Stimulated activated CD4-positive, alpha-beta T cell treated with anti-CD3 and anti-CD28 coated beads, Interleukin-1b, Interleukin-23, amount 100 ng/mL, for 1 hour (primary cell): ENCODE measurements around the gene PTRH1.
A peak's percentile ranks its signal among the peaks of the same experiment; 100 is the strongest.

Experiments
- DNase-seq, 2 donors: peaks; one replicate each; pipeline ENCODE4 v3.0.0-alpha.2; 2020; ENCODE audit warnings: low read depth in 2 of 2

Gene PTRH1

DNA sequence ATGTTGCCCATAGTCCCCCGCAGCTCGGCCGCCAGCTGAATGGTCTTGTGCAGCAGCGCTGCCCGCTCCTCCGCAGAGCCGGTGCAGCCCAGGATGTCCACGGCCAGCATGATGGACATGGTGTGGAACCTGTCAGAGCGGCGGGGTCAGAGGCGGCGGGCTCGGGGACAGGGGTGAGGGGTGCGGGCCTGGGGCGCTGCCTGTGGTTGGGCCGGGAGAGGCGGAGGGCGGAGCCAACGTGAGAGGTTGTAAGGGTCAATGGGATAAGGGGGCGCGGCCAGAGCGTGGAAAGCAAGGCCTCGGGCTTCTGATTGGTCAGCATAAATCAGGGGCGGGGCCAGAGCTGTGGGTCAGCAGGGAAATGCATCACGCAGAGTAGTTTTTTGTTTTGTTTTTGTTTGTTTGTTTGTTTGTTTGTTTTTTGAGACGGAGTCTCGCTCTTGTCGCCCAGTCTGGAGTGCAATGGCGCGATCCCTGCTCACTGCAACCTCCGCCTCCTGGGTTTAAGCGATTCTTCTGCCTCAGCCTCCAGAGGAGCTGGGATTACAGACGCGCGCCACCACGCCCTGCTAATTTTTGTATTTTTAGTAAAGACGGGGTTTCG is 26.5 kb upstream of the PTRH1 start:
- DNase-seq = no peak

DNA sequence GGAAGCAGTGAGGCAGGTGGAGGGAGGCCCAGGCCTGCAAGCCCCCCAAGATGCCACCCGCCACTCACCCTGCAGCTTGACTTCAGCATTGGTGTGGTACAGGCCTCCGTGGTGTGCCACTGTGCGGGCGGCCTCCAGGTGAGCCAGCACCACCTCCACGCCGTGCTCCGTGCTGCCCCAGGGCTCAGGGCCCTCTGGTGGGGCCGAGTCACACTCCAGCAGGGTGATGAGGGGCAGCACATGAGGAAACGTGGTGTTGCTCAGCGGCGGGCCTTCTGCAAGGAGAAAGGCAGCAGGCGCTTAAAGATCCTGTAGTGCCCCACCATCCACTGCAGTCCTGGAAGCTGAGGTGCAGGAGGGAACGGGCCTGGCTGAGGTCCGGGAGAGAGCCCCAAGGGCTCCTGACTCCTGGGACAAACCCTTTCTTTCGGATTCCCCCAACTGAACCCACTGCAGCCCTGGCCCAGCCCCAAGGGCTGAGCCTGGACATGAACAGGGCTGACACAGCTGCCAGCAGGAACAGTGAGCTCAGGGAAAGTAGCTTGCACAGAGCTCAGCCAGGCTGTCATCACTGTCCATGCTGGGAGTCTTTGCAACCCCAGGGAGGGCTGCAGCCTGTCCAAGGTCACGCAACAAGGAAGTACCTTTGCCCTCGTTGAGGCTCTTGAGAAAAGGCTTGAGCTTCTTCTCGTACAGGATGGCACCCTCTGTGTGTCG is 24.3 kb upstream of the PTRH1 start:
- DNase-seq = no peak

DNA sequence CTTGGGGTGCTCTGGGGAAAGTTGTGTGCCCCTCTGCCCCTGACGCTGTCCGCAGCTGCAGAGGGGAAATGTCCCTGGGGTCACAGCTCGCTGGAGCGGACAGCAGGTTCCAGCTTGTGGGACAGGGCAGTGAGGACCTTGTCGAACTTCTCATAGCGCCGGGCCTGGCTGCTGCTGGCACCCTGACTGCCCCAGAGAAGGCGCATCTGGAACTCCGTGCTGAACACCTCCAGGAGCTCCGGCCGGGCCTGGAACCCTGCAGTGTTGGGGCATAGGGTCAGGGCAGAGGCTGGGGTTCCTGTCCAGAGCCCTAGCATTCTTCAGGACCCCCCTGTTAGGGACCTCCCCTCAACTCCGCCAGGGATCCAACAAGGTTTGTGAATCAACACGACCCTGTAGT is 23.2 kb upstream of the PTRH1 start:
- no peak for DNase-seq

DNA sequence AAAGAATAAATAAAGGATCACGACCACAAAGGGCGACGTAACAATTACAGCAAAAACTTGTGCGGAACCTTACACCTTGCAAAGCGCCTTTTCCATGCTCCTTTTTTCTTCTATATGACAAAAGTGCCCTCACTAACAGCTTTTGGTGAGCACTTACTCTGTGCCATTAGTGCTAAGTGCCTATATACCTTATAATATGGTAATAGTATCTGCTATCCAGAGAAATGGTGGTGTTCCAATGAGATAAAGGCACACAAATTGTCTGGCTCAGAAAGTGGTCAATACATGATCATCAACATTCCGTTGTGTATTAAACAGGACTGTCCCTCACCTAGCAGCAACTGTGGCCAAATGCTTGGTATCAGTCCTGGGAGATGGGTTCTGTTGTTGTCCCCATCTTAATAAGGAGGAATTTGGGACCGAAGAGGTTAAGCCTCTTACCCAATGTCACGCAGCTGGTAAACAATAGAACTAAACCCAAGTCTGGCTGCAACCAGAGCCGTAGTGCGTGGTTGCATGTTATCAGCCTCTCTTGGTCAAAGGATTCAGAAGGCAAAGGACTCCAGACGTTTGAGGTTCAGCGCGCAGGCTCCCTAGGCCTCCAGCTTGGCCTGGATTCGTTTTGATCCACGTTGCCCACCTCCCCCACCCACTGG is 20.2 kb upstream of the PTRH1 start:
- DNase-seq = no peak

DNA sequence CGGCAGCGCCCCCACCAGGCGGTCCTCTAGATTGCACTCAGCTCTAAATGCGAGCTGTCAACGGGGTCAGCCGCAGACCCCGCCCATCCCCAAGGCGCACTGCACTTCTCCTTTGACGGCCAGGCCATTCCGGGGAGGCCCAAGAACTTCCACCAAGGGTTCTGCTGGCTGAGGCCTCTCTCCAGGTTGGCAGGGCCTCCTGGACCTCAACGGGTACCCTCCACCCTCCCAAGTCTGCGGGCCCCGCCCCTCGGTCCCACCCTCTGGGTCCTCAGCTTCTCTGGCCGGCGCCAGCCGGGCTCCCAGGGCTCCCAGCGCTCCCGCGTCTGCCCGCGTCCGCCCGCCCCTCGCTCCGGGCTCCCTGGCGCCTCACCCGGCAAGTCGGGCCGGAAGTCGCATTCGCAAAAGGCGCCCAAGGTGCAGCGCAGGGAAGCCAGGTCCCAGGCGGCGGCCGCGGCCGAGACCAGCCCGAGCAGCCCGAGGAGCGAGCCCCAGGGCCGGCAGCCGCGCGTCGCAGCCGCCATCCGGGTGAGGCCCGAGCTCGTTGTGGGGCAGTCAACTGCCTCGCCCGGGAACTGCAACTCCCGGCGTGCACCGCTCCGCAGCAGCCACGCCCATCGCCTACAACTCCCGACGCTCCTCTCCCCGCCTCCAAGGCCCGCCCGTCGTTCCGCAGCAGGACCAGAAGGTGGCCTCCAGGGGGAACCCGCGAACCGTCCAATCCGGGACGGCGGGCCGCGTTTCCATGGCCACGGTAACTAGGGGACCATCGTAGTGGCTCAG is 19.5 kb upstream of the PTRH1 start, which contains the start of gene TOR2A:
TOR2A (minus strand) TSS at position 548 of the 783 bp plus-strand sequence; CDS start at position 524, 24 bp downstream.
- peak; percentile 93 to 95 for DNase-seq

DNA sequence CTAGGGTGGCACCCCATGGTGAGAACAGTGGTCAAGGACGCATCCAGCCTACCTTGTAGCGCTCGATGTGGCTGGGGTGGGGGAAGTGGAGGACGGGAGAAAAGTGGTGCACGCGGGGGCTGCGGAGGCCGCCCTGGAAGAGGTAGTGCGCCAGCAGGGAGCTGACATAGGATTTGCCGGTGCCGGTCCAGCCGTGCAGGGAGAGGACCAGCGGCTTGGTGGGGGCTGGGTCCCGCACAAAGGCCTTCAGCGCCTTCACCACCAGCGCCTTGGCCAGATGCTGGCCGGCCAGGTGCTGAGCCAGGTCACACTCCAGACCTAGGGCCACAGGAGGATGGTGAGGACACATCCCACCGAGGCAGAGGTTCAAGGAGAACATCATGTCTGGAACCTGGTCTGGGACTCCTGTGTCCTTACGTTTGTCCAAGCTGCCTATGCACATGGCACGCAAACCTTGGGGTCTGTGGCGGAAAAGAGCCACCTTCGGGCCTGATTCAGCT is 18.8 kb upstream of the PTRH1 start:
- DNase-seq = no peak

DNA sequence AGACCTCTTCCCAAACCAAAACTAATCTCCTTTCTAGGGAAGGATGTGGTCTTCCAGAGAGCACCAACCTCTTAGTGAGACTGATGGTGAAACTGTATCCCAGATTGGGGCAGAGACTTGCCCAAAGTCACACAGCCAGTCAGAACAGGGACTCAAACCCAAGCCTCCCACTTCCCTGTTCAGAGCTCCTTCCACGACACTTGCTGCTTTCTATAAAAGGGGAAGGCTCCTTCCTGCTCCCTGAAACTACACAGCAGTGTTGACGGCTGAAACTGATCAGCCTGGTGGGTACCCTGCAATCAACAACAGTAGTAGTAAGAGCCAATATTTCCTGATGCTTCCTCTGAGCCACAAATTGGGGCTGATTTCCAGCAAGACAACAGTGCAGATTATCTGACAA is 18.2 kb upstream of the PTRH1 start:
- no peak for DNase-seq

DNA sequence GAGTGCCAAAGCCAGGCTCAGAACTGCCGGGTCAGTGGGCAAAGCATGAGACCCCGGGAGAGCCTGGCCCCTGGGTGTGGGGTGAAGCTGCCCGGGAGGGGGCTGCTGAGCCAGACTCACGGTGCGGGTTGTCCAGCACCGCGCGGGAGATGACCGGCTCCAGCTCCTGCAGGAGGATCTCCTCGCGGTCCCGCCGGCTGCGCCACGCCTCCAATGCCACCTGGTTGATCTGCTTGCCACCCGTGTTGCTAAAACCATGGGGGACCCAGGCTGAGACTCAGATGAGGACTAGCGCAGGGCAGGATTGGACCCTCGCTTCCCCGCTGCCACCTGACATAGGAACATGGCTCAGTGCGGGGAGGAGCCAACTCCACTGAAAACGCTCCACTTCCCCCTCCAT is 17.0 kb upstream of the PTRH1 start:
- no peak for DNase-seq

DNA sequence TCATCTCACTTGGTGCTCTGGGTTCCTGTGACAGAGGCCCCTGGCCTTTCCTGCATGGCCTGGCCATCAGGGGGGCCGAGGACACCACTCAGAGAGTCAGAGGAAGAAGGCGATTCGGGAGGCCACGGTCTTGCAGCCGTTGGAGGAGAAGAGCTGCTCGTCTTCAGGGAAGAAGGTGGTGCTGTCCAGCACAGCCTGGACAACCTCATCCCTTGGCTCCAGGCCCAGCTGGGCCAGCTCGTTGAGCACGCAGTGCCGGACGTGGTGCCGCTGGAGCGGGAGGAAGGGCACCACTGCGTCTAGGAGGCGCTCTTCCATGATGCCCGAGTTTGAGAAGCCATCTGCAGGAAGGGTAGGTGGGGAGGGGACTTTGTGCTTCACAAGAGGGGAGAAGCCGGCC is 16.5 kb upstream of the PTRH1 start:
- DNase-seq = no peak

DNA sequence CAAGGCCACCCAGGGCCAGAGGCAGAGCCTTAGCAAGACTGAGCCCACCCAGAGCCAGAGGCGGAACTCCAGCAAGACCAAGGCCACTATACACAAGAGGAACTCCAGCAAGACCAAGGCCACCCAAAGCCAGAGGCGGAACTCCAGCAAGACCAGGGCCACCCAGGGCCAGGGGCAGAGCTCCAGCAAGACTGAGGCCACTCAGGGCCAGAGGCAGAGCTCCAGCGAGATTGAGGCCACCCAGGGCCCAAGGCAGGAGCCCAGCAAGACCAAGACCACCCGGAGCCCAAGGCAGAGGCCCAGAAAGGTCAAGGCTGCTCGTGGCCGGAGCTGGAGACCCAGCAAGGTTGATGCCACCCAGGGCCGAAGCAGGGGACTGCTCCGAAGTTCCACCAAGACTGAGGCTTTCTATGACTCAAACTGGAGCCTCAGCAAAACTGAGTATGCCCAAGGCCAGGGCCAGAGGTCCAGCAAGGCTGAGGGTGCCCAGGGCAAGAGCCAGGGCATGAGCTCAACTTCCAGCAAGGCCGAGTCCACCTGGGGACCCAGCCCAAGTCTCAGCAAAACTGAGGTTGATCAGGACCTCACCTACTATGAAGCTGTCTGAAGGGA is 15.4 kb upstream of the PTRH1 start:
- DNase-seq = no peak

DNA sequence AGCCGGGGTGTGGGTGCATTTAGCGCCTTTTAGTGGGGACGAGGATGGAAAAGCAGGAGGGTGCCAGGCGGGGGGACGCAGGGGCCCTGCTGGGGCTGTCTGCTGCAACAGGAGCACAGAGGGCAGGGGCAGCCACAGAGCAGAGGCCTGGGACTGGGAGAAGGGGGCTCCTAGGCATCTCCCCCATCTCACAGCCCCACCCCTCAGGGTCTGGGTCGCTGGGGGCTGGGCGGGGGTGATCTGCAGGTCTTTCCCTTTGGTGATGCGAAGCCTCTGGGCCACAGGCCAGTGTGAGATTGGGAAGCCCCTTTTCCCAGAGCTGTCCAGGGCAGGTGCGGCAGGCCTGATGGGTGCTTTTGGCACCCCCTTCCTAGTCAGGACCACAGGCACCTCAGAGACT is 14.8 kb upstream of the PTRH1 start:
- DNase-seq = no peak

DNA sequence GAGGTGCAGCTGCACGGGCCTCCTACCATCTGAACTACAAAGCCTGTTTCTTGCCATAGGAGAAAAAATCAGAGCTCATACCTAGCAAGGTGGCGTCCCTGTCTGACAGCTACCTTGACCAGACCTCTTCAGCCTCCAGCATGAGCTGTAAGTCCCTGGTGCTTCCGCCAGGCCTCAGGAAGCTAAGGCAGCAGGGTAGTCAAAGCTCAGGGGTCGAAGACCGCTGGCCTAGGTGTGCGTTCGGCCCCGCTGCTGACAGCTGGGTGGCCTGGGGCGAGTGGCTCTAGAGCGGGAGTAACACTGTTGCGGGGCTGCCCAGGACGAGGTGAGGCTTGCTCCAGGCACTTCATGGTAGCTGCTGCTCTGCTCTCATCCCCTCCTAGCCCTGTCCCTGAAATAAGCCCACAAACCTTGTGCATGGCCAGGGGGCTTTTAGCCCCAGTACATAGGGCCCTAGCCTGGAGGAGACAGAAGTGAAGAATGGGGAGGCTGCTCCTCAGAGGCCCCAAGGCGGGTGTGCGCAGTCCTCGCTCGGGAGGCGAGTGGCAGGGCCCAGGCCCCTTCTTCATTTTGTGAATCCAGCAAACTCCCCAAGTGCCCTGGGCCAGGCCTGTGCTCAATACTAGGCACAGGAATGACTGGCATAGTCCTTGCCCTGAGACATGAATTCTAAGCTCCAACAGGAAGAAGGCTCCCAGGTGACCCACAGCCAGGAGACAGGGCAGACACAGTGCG is 14.2 kb upstream of the PTRH1 start:
- DNase-seq = no peak

DNA sequence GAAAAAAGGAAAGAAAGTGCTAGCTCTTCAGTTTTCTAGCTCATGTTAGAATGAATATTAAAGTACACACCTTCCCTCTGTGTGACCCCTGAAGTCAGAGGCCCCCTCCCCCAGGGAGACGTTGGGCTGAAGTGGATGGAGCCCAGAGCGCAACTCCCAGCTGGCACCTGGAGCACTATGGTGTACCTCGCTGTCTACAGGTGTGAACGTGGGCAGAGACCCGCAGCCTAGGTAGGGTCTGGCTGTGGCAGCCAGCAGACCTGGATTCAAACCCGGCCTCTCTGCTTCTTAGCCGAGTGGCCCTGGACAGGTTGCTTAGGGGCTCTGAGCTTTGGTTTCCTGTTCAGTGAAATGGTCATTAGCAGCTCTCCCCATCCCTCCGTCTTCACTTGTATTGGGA is 13.3 kb upstream of the PTRH1 start:
- no peak for DNase-seq

DNA sequence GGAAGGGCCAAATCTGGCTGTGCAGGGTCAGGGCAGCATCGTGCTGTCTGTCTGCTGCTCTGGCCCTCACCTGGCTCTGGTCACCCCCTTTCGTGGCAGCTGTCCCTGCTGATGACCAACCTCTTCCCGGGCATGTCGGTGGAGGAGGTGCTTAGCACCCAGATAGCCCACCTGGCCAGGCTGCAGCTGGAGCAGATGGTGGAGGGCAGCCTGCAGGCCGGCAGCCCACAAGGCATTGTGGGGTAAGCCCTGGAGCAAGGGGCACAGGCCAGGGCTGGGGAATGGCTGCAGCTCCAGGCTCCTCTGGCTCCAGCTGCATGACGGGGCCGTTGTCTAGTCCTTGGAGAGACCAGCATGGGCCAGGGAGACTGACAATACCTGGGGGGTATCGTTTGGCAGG is 11.4 kb upstream of the PTRH1 start:
- DNase-seq = no peak

DNA sequence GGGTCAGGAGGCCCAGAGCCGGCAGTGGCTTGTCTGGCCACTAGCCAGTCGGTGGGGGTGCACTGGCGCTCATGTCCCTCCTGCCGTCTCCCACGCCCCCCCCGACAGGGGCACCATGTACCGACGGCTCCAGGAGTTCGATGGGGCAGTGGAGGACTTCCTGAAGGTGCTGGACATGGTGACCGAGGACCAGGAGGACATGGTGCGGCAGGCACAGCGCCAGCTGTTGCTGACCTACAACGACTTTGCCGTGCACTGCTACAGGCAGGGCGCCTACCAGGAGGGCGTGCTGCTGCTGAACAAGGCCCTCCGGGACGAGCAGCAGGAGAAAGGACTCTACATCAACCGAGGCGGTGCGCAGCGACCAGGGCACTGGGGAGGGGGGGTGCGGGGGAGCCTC is 8.5 kb upstream of the PTRH1 start:
- DNase-seq = no peak

DNA sequence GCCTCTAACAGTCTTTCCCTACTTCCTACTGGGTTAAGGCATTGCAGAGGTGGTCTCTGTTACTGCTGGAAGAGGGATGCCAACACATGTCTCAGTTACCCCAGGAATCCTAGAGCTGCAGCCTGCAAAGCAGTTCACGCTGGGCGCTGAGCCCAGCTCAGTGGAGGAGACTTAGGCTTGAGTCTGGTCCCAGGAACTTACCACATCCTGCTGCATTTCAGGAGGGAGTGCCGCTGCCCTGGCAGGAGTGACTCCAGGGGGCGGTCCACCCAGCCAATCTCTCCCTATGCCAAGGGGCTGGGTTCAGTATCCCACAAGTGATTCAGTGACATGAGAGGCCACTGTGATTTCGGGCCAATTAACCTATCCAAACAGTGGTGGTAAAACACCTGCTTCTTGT is 8.0 kb upstream of the PTRH1 start:
- DNase-seq = no peak

DNA sequence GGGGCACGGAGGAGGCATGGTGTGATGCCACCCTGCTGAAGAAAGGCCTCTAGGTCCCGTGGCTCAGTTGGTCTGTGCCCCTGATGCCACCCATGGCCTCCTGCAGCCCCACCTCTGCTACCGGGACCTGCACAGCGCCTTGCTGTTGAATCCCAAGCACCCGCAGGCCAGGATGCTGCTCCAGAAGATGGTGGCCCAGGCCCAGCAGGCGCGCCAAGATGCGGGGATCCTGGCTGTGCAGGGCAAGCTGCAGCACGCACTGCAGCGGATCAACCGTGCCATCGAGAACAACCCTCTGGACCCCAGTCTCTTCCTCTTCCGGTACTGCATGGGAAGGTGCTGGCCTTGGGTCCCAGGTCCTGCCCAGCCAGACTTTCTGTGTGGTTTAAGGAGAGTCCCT is 7.5 kb upstream of the PTRH1 start:
- no peak for DNase-seq

DNA sequence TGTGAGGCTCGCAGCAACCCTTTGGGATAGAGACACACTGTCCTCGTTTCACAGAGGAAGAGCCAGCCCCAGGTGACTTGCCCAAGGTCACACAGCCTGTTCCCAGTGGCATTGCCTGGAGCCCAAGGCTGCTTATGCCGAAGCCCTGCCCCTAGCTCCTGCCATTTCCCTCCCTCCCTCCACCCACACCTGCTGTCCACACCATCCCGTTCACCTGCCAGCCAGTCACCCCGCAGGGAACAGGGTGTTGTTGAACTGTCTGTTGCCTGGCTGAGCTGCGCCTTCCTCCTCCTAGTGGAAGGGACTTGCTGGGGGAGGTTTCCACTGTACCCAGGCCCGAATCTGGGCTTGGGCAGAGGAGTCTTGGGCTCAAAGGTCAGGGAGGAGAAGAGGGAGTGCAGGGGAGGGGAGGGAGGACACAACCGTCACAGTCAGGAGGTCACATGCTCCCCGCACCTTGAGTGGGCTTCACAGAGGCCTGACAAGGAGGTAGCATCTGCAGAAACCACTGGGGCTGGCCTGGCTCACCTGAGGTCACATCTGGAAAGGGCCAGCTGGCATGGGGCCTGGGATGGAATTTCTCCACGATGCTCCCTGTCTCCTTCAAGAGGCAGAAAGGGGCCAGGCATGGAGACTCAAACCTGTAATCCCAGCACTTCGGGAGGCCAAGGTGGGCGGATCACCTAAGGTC is 6.7 kb upstream of the PTRH1 start:
- no peak for DNase-seq

DNA sequence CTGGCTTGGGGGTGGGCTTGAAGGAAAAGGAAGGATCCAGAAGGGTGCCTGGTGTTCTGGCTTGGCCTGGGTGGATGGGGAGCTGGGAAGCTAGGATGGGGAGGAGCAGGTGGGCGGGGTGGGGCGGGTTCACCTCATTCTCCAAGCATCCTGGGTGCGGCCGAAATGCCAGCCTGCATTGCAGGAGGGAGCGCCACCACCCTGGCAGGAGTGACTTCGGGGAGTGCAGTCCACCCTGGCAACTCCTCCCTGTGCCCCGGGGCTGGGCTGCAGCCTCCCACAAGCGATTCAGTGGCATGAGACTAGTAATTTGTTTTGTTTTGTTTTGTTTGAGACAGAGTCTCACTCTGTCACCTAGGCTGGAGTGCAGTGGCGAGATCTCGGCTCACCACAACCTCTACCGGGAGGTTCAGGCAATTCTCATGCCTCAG is 5.9 kb upstream of the PTRH1 start:
- no peak for DNase-seq

DNA sequence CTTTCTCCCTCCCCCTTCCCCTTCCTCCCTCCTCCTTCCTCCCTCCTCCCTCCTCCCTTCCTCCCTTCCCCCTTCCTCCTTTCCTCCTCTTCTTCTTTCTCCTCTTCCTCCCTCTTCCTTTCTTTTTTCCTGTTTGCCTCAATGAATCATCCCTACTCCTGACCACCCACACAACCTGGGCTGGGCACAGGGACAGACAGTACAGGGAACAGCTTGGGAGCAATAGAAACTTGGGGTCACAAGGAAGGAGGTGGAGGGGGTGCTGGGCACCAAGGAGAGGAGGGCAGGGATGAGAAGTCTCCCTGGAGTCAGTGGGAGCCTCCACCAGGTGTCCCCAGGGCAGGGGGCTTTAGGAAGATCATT is 5.4 kb upstream of the PTRH1 start:
- DNase-seq = no peak
